HepG2 (cell line): Measurements from ENCODE around the gene ZNF382. TPM values are rescaled to one million over a fixed set of nuclear protein-coding genes. Genes with fewer than 3 reads are reported as not detected.
A peak's percentile ranks its signal among the peaks of the same experiment; 100 is the strongest.

Experiments
- CENPBD1 ChIP-seq: sonication (generic); formaldehyde crosslinking; IDR thresholded peaks from 2 replicates; pipeline ENCODE4 v1.8.0; 2022; ENCODE audit warnings: missing genetic modification reagents, low read depth, mild to moderate bottlenecking, borderline replicate concordance
- EED ChIP-seq: sonication (generic); formaldehyde crosslinking; IDR thresholded peaks from 2 replicates; pipeline ENCODE4 v1.5.0; 2020; ENCODE audit warnings: mild to moderate bottlenecking, missing genetic modification reagents
- FOXK1 ChIP-seq: sonication (generic); formaldehyde crosslinking; IDR thresholded peaks from 2 replicates; pipeline ENCODE4 v1.4.0; 2020; ENCODE audit warnings: low read depth, missing genetic modification reagents, borderline replicate concordance
- HMG20B ChIP-seq: conservative IDR thresholded peaks from 2 replicates; pipeline ENCODE4 v1.6.1; 2016; ENCODE audit warnings: missing genetic modification reagents, missing compliant biosample characterization
- HNRNPUL1 ChIP-seq: fragments of 200-400 bp; formaldehyde crosslinking; IDR thresholded peaks from 2 replicates; pipeline ENCODE4 v1.6.1; 2017; ENCODE audit warnings: low read depth, mild to moderate bottlenecking, low read length, moderate library complexity
- HOXA9 ChIP-seq: sonication (generic); formaldehyde crosslinking; IDR thresholded peaks from 2 replicates; pipeline ENCODE4 v1.8.1; 2022; ENCODE audit warnings: missing genetic modification reagents, mild to moderate bottlenecking, moderate library complexity, borderline replicate concordance
- MIER3 ChIP-seq: IDR thresholded peaks from 2 replicates; pipeline ENCODE4 v1.6.1; 2016; ENCODE audit warnings: missing compliant biosample characterization, borderline replicate concordance
- SPEN ChIP-seq: sonication (generic); formaldehyde crosslinking; IDR thresholded peaks from 2 replicates; pipeline ENCODE4 v1.5.1; 2020; ENCODE audit warnings: low read depth, mild to moderate bottlenecking, missing genetic modification reagents
- SUZ12 ChIP-seq: fragments of 150-350 bp; IDR thresholded peaks from 2 replicates; pipeline ENCODE4 v1.6.1; 2014; ENCODE audit warnings: low read depth, low read length
- ZNF142 ChIP-seq: sonication (generic); formaldehyde crosslinking; IDR thresholded peaks from 2 replicates; pipeline ENCODE4 v1.4.0; 2020; ENCODE audit warnings: missing genetic modification reagents
- ZNF350 ChIP-seq: sonication (generic); formaldehyde crosslinking; IDR thresholded peaks from 2 replicates; pipeline ENCODE4 v1.4.0; 2020; ENCODE audit warnings: mild to moderate bottlenecking, low read depth, missing genetic modification reagents, borderline replicate concordance
- ZNF510 ChIP-seq: sonication (generic); formaldehyde crosslinking; IDR thresholded peaks from 2 replicates; pipeline ENCODE4 v1.4.0; 2020; ENCODE audit warnings: low read depth, mild to moderate bottlenecking, missing genetic modification reagents
- ZNF557 ChIP-seq: sonication (generic); formaldehyde crosslinking; IDR thresholded peaks from 2 replicates; pipeline ENCODE4 v1.4.0; 2020; ENCODE audit warnings: missing genetic modification reagents
- ZSCAN29 ChIP-seq: sonication (generic); formaldehyde crosslinking; conservative IDR thresholded peaks from 2 replicates; pipeline ENCODE4 v1.4.0; 2020; ENCODE audit warnings: mild to moderate bottlenecking, missing genetic modification reagents
- ZSCAN9 ChIP-seq: IDR thresholded peaks from 2 replicates; pipeline ENCODE4 v1.6.1; 2016; ENCODE audit warnings: borderline replicate concordance
- polyA plus RNA-seq, 8 experiments: library from polyadenylated mRNA; depleted of rRNA in 3 of 8; stranded (reverse) in 7 of 8; unstranded in 1 of 8; fragments of >200 nt; fragmentation: Illumina TruSeq in 4 of 8; extraction: Trizol in 4 of 8; gene quantifications; 2 replicates each; pipeline versions ENCODE4 v1.2.1 to v1.2.3, GENCODE V29; 2011 to 2016; ENCODE audit warnings: low read depth in 4 of 8, missing spikeins in 1 of 8, mixed read lengths in 1 of 8; ENCODE audit not compliant: insufficient read depth in 1 of 8
- total RNA-seq, 5 experiments: library from RNA; depleted of rRNA; stranded (reverse); fragments of >200 nt; fragmentation: Illumina TruSeq; extraction: Trizol; gene quantifications; 2 replicates each; pipeline ENCODE4 v1.2.3, GENCODE V29; 2016; ENCODE audit warnings: low read depth in 1 of 5
- TF ChIP-seq, protein P1 (sequence below): sonication (generic); formaldehyde crosslinking; IDR thresholded peaks from 2 replicates; pipeline ENCODE4 v1.4.0; 2020; ENCODE audit warnings: missing genetic modification reagents, borderline replicate concordance

ZNF382 gene
- total and polyA plus RNA-seq, 2 of the 13 experiments (the other 11 are each of a cell fraction or from before 2014, with no cell fraction given): 2.3 to 6.8 TPM

DNA sequence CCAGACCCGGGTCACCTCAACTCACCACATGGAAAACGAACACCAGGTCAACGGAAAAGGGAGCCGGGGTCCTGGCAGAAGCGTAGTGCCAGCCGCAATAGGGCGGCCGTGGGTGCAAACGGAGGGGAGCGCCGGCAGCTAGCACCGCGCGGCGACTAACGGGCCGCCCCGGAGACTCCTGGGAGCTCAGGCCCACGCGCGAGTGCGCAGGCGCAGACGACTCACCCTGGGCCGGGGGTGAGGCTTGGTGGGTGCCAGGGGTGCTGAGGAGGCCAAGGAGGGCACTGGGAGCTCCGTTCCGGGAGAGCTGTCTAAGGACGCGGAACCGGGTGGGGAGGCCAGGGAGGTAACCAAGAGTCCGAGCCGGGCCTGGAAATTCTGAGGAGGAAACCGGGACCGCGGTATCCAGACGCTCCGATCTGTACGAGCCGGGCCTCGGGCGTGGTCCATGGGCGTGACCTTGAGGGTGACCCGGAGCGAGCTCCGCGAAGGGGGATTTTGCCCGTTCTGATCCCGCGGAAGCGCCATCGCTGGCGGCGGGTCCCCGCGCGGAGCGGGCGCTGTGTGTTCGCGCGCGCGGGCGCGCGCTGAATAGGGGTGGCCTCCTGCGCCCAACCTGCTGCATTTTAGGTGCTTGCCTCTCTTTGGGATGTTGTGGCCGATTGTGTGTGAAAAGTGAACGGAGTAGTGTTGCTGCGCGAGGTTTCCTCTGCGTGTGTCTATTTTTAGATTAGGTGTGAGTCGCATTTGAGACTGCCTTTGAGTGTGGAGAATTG lies at the start of gene ZNF382 (continued):
- TF ChIP-seq ZNF142 (CRISPR knock-in tag): no peak
- TF ChIP-seq CENPBD1 (CRISPR knock-in tag): no peak
- no peak for TF ChIP-seq EED
- no peak for TF ChIP-seq SUZ12
- TF ChIP-seq ZNF510 (CRISPR knock-in tag): no peak
- no peak for TF ChIP-seq MIER3
- TF ChIP-seq FOXK1 (CRISPR knock-in tag): no peak; the same call in 1 of the 2 replicates
- no peak for TF ChIP-seq ZNF557
- TF ChIP-seq ZSCAN9 (CRISPR knock-in tag): no peak
- no peak for TF ChIP-seq HMG20B (CRISPR knock-in tag)
- TF ChIP-seq ZSCAN29 (CRISPR knock-in tag): no peak
- TF ChIP-seq, protein P1, sequence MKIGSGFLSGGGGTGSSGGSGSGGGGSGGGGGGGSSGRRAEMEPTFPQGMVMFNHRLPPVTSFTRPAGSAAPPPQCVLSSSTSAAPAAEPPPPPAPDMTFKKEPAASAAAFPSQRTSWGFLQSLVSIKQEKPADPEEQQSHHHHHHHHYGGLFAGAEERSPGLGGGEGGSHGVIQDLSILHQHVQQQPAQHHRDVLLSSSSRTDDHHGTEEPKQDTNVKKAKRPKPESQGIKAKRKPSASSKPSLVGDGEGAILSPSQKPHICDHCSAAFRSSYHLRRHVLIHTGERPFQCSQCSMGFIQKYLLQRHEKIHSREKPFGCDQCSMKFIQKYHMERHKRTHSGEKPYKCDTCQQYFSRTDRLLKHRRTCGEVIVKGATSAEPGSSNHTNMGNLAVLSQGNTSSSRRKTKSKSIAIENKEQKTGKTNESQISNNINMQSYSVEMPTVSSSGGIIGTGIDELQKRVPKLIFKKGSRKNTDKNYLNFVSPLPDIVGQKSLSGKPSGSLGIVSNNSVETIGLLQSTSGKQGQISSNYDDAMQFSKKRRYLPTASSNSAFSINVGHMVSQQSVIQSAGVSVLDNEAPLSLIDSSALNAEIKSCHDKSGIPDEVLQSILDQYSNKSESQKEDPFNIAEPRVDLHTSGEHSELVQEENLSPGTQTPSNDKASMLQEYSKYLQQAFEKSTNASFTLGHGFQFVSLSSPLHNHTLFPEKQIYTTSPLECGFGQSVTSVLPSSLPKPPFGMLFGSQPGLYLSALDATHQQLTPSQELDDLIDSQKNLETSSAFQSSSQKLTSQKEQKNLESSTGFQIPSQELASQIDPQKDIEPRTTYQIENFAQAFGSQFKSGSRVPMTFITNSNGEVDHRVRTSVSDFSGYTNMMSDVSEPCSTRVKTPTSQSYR: no peak
- no peak for TF ChIP-seq HNRNPUL1
- peak; percentile 56; the same call in 1 of the 2 replicates for TF ChIP-seq SPEN (CRISPR knock-in tag)
- TF ChIP-seq HOXA9 (CRISPR knock-in tag): no peak
- TF ChIP-seq ZNF350: peak; percentile 18; the same call in 1 of the 2 replicates
